ENCODE data around the gene ECPAS. TPM values are rescaled to one million over a fixed set of nuclear protein-coding genes. Genes with fewer than 3 reads are reported as not detected.
"Not testable (repeated sequence)": the region's sequence is repeated elsewhere in the genome, so short reads cannot be mapped to it uniquely, and the experiment has no call there.

ECPAS gene
- polyA plus RNA-seq, 1 donor from 2014 or later: 42.6 TPM

DNA sequence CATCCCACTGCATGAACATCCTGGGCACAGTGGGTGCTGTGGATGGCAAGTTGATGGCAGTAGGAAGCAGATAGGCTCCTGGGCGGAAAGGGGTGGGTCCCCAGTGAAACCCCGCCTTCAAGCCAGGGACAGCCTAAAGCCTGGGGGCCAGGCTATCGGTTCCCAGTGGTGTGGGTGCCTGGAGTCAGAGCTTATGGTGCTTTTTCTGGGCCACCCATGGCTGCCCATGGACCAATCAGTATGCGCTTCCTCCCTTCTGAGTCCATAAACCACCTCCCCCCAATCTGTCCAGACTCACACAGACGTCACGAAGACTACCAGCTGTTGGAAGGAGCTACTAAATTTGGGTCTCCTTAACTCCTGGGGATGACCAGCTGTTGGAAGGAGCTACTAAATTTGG, 17.5 kb upstream of the ECPAS start:
- Histone ChIP-seq H3K9ac (ENCODE audit: low read length) (no peak overlapping the region), H4K20me1 (ENCODE audit: insufficient read depth) (no peaks in the 10 kb centered on the region), H3K27ac (ENCODE audit: low read length) (no peak overlapping the region), H3K4me3 (ENCODE audit: low read length) (no peak overlapping the region), H3K79me2 (replicated peaks; ENCODE audit: insufficient read depth, low read length) (no peaks in the 10 kb centered on the region), H3K27me3 (ENCODE audit: insufficient read depth, low read depth, low read length) (no peaks in the 10 kb centered on the region), H3K9me3 (ENCODE audit: low read length) (no peaks in the 10 kb centered on the region), H3K36me3 (ENCODE audit: insufficient read depth, low read length) (no peaks in the 10 kb centered on the region), H3K9me2 (ENCODE audit: insufficient read depth, low read length) (no peaks in the 10 kb centered on the region), H3F3A (ENCODE audit: insufficient read depth, low read length, poor library complexity, severe bottlenecking) (no peaks in the 10 kb centered on the region), H2AFZ (ENCODE audit: low read depth, low read length) (no peak overlapping the region), H3K4me2 (ENCODE audit: low read length) (no peak overlapping the region)
- TF ChIP-seq RAD21 (conservative IDR thresholded peaks at IDR 0.05) (no peak), CTCF (IDR thresholded peaks at IDR 0.05; ENCODE audit: poor library complexity, severe bottlenecking) (no peak), TAF1 (IDR thresholded peaks at IDR 0.05; ENCODE audit: low read depth) (no peak), EZH2 (IDR thresholded peaks at IDR 0.05; ENCODE audit: borderline replicate concordance, insufficient read depth, low read length, poor library complexity, severe bottlenecking) (no peak)

DNA sequence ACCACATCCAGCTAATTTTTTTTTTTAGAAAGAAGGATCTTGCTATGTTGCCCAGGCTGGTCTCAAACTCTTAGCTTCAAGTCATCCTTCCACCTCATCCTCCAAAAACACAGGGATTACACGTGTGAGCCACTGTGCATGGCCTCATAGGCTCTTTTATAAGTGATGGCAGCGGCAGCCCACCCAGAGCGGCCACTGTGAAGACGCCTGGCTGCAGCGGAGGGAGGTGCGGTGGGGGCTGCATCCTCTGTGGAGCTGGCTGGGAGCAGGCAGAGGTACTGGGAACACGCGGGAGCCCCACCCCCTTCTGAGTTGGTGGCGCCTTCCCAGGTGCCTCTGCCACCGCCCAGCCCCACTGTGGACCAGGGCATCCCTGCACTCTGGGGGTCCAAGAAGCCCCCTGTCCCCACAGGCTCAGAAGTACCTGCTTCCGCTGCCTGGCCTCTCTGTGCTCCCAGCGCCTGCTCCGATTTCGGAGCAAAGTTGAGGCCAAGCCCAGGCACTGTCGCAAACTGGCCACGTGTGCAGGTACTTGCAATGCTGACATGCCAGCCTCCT, 16.9 kb upstream of the ECPAS start:
- Histone ChIP-seq H3K27ac (ENCODE audit: low read length) (no peak overlapping the region), H3K27me3 (ENCODE audit: insufficient read depth, low read depth, low read length) (no peaks in the 10 kb centered on the region), H2AFZ (ENCODE audit: low read depth, low read length) (no peak overlapping the region), H3K36me3 (ENCODE audit: insufficient read depth, low read length) (no peaks in the 10 kb centered on the region), H4K20me1 (ENCODE audit: insufficient read depth) (no peaks in the 10 kb centered on the region), H3K79me2 (replicated peaks; ENCODE audit: insufficient read depth, low read length) (no peaks in the 10 kb centered on the region), H3K9me3 (ENCODE audit: low read length) (no peaks in the 10 kb centered on the region), H3K9ac (ENCODE audit: low read length) (no peak overlapping the region), H3K4me3 (ENCODE audit: low read length) (no peak overlapping the region), H3K9me2 (ENCODE audit: insufficient read depth, low read length) (no peaks in the 10 kb centered on the region), H3F3A (ENCODE audit: insufficient read depth, low read length, poor library complexity, severe bottlenecking) (no peaks in the 10 kb centered on the region), H3K4me2 (ENCODE audit: low read length) (no peak overlapping the region)
- TF ChIP-seq POLR2AphosphoS5 (IDR thresholded peaks at IDR 0.05) (no peak), EZH2 (IDR thresholded peaks at IDR 0.05; ENCODE audit: borderline replicate concordance, insufficient read depth, low read length, poor library complexity, severe bottlenecking) (no peak), RAD21 (conservative IDR thresholded peaks at IDR 0.05) (no peak)

DNA sequence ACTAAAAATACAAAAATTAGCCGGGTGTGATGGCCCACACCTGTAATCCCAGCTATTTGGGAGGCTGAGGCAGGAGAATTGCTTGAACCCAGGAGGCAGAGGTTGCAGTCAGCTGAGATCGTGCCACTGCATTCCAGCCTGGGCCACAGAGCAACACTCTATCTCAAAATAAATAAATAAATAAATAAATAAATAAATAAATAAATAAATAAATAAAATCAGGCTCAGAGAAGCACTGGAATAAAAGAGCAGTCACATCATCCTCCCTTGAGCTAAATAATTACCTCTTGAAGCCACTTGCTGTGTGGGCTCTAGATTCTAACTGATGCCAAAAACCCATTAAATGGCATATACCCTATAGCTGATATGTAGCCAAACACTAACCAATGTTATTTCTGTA, 13.0 kb upstream of the ECPAS start:
- H3K9me3 ChIP-seq (ENCODE audit: low read length); H3K27ac ChIP-seq (ENCODE audit: low read length); H3K79me2 ChIP-seq (replicated peaks; ENCODE audit: insufficient read depth, low read length); H3K27me3 ChIP-seq (ENCODE audit: insufficient read depth, low read depth, low read length); H3K9ac ChIP-seq (ENCODE audit: low read length); H3K4me2 ChIP-seq (ENCODE audit: low read length); H3F3A ChIP-seq (ENCODE audit: insufficient read depth, low read length, poor library complexity, severe bottlenecking); H3K9me2 ChIP-seq (ENCODE audit: insufficient read depth, low read length); H3K36me3 ChIP-seq (ENCODE audit: insufficient read depth, low read length); H2AFZ ChIP-seq (ENCODE audit: low read depth, low read length); H4K20me1 ChIP-seq (ENCODE audit: insufficient read depth); H3K4me3 ChIP-seq (ENCODE audit: low read length): not testable (repeated sequence)

- Histone ChIP-seq H3K9me3 (ENCODE audit: low read length) (no peaks in the 10 kb centered on the region), H3K36me3 (ENCODE audit: insufficient read depth, low read length) (no peaks in the 10 kb centered on the region), H2AFZ (ENCODE audit: low read depth, low read length) (no peak overlapping the region), H3F3A (ENCODE audit: insufficient read depth, low read length, poor library complexity, severe bottlenecking) (peaks cover 3% of the 10 kb centered on the region), H3K27me3 (ENCODE audit: insufficient read depth, low read depth, low read length) (no peaks in the 10 kb centered on the region), H4K20me1 (ENCODE audit: insufficient read depth) (no peaks in the 10 kb centered on the region), H3K9me2 (ENCODE audit: insufficient read depth, low read length) (no peaks in the 10 kb centered on the region), H3K4me3 (ENCODE audit: low read length) (peak overlapping the region; percentile 71), H3K4me2 (ENCODE audit: low read length) (no peak overlapping the region), H3K27ac (ENCODE audit: low read length) (no peak overlapping the region), H3K79me2 (replicated peaks; ENCODE audit: insufficient read depth, low read length) (peaks cover 15% of the 10 kb centered on the region), H3K9ac (ENCODE audit: low read length) (peak overlapping the region; percentile 73)
- TF ChIP-seq POLR2AphosphoS5 (IDR thresholded peaks at IDR 0.05) (no peak), TAF1 (IDR thresholded peaks at IDR 0.05; ENCODE audit: low read depth) (no peak), EZH2 (IDR thresholded peaks at IDR 0.05; ENCODE audit: borderline replicate concordance, insufficient read depth, low read length, poor library complexity, severe bottlenecking) (no peak), CTCF (IDR thresholded peaks at IDR 0.05; ENCODE audit: poor library complexity, severe bottlenecking) (no peak), RAD21 (conservative IDR thresholded peaks at IDR 0.05) (no peak), MXI1 (conservative IDR thresholded peaks at IDR 0.05; ENCODE audit: poor library complexity, severe bottlenecking) (no peak), EP300 (conservative IDR thresholded peaks at IDR 0.05; ENCODE audit: poor library complexity, severe bottlenecking) (no peak), SMC3 (conservative IDR thresholded peaks at IDR 0.05; ENCODE audit: poor library complexity) (no peak)
- TF ChIP-seq, protein P1, sequence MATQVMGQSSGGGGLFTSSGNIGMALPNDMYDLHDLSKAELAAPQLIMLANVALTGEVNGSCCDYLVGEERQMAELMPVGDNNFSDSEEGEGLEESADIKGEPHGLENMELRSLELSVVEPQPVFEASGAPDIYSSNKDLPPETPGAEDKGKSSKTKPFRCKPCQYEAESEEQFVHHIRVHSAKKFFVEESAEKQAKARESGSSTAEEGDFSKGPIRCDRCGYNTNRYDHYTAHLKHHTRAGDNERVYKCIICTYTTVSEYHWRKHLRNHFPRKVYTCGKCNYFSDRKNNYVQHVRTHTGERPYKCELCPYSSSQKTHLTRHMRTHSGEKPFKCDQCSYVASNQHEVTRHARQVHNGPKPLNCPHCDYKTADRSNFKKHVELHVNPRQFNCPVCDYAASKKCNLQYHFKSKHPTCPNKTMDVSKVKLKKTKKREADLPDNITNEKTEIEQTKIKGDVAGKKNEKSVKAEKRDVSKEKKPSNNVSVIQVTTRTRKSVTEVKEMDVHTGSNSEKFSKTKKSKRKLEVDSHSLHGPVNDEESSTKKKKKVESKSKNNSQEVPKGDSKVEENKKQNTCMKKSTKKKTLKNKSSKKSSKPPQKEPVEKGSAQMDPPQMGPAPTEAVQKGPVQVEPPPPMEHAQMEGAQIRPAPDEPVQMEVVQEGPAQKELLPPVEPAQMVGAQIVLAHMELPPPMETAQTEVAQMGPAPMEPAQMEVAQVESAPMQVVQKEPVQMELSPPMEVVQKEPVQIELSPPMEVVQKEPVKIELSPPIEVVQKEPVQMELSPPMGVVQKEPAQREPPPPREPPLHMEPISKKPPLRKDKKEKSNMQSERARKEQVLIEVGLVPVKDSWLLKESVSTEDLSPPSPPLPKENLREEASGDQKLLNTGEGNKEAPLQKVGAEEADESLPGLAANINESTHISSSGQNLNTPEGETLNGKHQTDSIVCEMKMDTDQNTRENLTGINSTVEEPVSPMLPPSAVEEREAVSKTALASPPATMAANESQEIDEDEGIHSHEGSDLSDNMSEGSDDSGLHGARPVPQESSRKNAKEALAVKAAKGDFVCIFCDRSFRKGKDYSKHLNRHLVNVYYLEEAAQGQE (IDR thresholded peaks at IDR 0.05; ENCODE audit: borderline replicate concordance): no peak
These were observed 350 bp upstream of the ECPAS start for GRCh38 chr9:111484572-111484894.
